IMR-90 (cell line): Measurements from ENCODE around the gene FUT1. TPM values are rescaled to one million over a fixed set of nuclear protein-coding genes. Genes with fewer than 3 reads are reported as not detected.

ENCODE experiments used
- ATAC-seq: fragments of 200-7000 bp; cut with Tn5 transposase; 2 replicates; pipeline ENCODE4 v1.9.1; 2020; ENCODE audit warnings: low read depth, mild to moderate bottlenecking, moderate library complexity
- BruUV-seq: library from RNA; stranded (reverse); fragments of 400-500 nt; replicated peaks from 2 replicates; lab custom pipeline; 2021; lab: Mats Ljungman, UMichigan
- CTCF ChIA-PET: fragments of 300-600 bp; formaldehyde crosslinking; extraction: SDS; loops from one replicate; lab custom pipeline; 2021; ENCODE audit warnings: antibody characterized with exemption; lab: Yijun Ruan, JAX
- POLR2A ChIA-PET: fragments of 300-600 bp; sonication (Branson Sonifier 250); formaldehyde crosslinking; loops from one replicate; lab custom pipeline; 2022; ENCODE audit warnings: antibody characterized with exemption; ENCODE audit not compliant: unreplicated experiment; lab: Charles Lee
- DNase-seq: peaks from one replicate; pipeline ENCODE4 v3.0.0; 2013
- H2AFZ ChIP-seq: replicated peaks from 2 replicates; pipeline ENCODE3; 2013; ENCODE audit warnings: low read length, mild to moderate bottlenecking; ENCODE audit not compliant: poor library complexity
- H2AK5ac ChIP-seq: 2 replicates; pipeline ENCODE4 v1.6.1; 2013; ENCODE audit warnings: low read depth, low read length, inconsistent platforms
- H2AK9ac ChIP-seq: replicated peaks from 2 replicates; pipeline ENCODE3; 2013; ENCODE audit warnings: mild to moderate bottlenecking, low read depth, low read length, moderate library complexity; ENCODE audit not compliant: poor library complexity
- H2BK120ac ChIP-seq: 2 replicates; pipeline ENCODE4 v1.6.1; 2013; ENCODE audit warnings: low read depth, low read length, inconsistent platforms
- H2BK15ac ChIP-seq: 3 replicates; pipeline ENCODE4 v1.6.1; 2013; ENCODE audit warnings: low read depth, low read length, inconsistent platforms
- H2BK20ac ChIP-seq: 2 replicates; pipeline ENCODE4 v1.6.1; 2013; ENCODE audit warnings: low read depth, mild to moderate bottlenecking, inconsistent platforms, low read length, moderate library complexity
- H2BK5ac ChIP-seq: 2 replicates; pipeline ENCODE4 v1.6.1; 2013; ENCODE audit warnings: mild to moderate bottlenecking, low read depth, low read length, inconsistent platforms; ENCODE audit not compliant: poor library complexity, severe bottlenecking
- H3K14ac ChIP-seq: replicated peaks from 2 replicates; pipeline ENCODE4 v1.6.1; 2013; ENCODE audit warnings: low read depth, low read length, inconsistent platforms
- H3K18ac ChIP-seq: 2 replicates; pipeline ENCODE4 v1.6.1; 2013; ENCODE audit warnings: low read depth, low read length, control low read depth
- H3K23ac ChIP-seq: 2 replicates; pipeline ENCODE4 v1.6.1; 2013; ENCODE audit warnings: low read depth, low read length, inconsistent platforms
- H3K27ac ChIP-seq: 2 replicates; pipeline ENCODE4 v1.5.1; 2013; ENCODE audit warnings: mild to moderate bottlenecking, control low read depth, low read length; ENCODE audit not compliant: insufficient read depth
- H3K27me3 ChIP-seq: 2 replicates; pipeline ENCODE4 v1.6.1; 2013; ENCODE audit warnings: low read length; ENCODE audit not compliant: control insufficient read depth, insufficient read depth
- H3K36me3 ChIP-seq: 2 replicates; pipeline ENCODE4 v1.6.1; 2013; ENCODE audit warnings: low read length, mixed read lengths; ENCODE audit not compliant: control insufficient read depth, insufficient read depth
- H3K4ac ChIP-seq: 2 replicates; pipeline ENCODE4 v1.6.1; 2013; ENCODE audit warnings: low read depth, low read length, inconsistent platforms
- H3K4me1 ChIP-seq: 2 replicates; pipeline ENCODE4 v1.6.1; 2013; ENCODE audit warnings: low read length, mixed read lengths; ENCODE audit not compliant: control insufficient read depth, insufficient read depth
- H3K4me2 ChIP-seq: 2 replicates; pipeline ENCODE4 v1.6.1; 2013; ENCODE audit warnings: low read depth, mild to moderate bottlenecking, control low read depth, low read length, moderate library complexity
- H3K4me3 ChIP-seq: 2 replicates; pipeline ENCODE4 v1.5.1; 2013; ENCODE audit warnings: low read depth, mild to moderate bottlenecking, control low read depth, low read length, moderate library complexity; ENCODE audit not compliant: insufficient read depth
- H3K56ac ChIP-seq: 2 replicates; pipeline ENCODE4 v1.6.1; 2013; ENCODE audit warnings: low read length, inconsistent platforms; ENCODE audit not compliant: insufficient read depth; ENCODE audit errors: extremely low read depth
- H3K79me1 ChIP-seq, 2 experiments: 2 replicates each; pipeline ENCODE4 v1.6.1; 2013; ENCODE audit warnings: low read length in 2 of 2, inconsistent platforms in 1 of 2, low read depth in 1 of 2
- H3K9ac ChIP-seq: 2 replicates; pipeline ENCODE4 v1.6.1; 2013; ENCODE audit warnings: low read depth, low read length, control low read depth
- H3K9me1 ChIP-seq: 2 replicates; pipeline ENCODE4 v1.6.1; 2013; ENCODE audit warnings: low read length, inconsistent platforms; ENCODE audit not compliant: insufficient read depth
- H3K9me3 ChIP-seq: 2 replicates; pipeline ENCODE4 v1.6.1; 2013; ENCODE audit warnings: low read length; ENCODE audit not compliant: control insufficient read depth, insufficient read depth
- H4K20me1 ChIP-seq: 2 replicates; pipeline ENCODE4 v1.6.1; 2013; ENCODE audit warnings: low read length, inconsistent platforms; ENCODE audit not compliant: insufficient read depth
- H4K5ac ChIP-seq: 2 replicates; pipeline ENCODE4 v1.6.1; 2013; ENCODE audit warnings: mild to moderate bottlenecking, low read depth, low read length, control low read depth
- H4K8ac ChIP-seq, 2 experiments: 2 replicates each; pipeline ENCODE4 v1.6.1; 2013; ENCODE audit warnings: low read depth in 2 of 2, low read length in 2 of 2, control low read depth in 1 of 2, inconsistent platforms in 1 of 2
- H4K91ac ChIP-seq: 2 replicates; pipeline ENCODE4 v1.6.1; 2013; ENCODE audit warnings: low read depth, low read length, inconsistent platforms; ENCODE audit not compliant: insufficient read depth
- BHLHE40 ChIP-seq: fragments of 150-350 bp; IDR thresholded peaks from 2 replicates; pipeline ENCODE4 v1.6.1; 2016; ENCODE audit warnings: mild to moderate bottlenecking, low read depth, low read length
- CEBPB ChIP-seq: IDR thresholded peaks from 2 replicates; pipeline ENCODE4 v1.6.1; 2012; ENCODE audit warnings: low read depth, low read length, improper control_type of control experiment
- CHD1 ChIP-seq: IDR thresholded peaks from 2 replicates; pipeline ENCODE4 v1.6.1; 2012; ENCODE audit warnings: low read depth, low read length, improper control_type of control experiment
- MAZ ChIP-seq: IDR thresholded peaks from 2 replicates; pipeline ENCODE4 v1.6.1; 2012; ENCODE audit warnings: low read depth, mild to moderate bottlenecking, low read length, improper control_type of control experiment, moderate library complexity, borderline replicate concordance
- NFE2L2 ChIP-seq: fragments of 150-350 bp; IDR thresholded peaks from 2 replicates; pipeline ENCODE4 v1.6.1; 2016; ENCODE audit warnings: low read depth, mild to moderate bottlenecking, low read length
- WGBS, 2 experiments: methylation state at CpG; one replicate each; pipeline versions ENCODE4 v1.1.5 to v1.1.7; 2013; ENCODE audit warnings: missing lambda C conversion rate in 2 of 2; ENCODE audit not compliant: insufficient read length in 1 of 2; ENCODE audit errors: extremely low coverage in 2 of 2; 5-methylcytosine and 5-hydroxymethylcytosine counted together
- dilution Hi-C: fragments of 300-500 bp; cut with HindIII; formaldehyde crosslinking; loops from one replicate; pipeline ENCODE4 v1.14.3; 2018; ENCODE audit warnings: low sequenced_read_pairs; ENCODE audit not compliant: unreplicated experiment
- in situ Hi-C: fragments of 300-500 bp; cut with MboI; formaldehyde crosslinking; loops from 3 replicates; pipeline ENCODE4 v1.14.3; 2019; ENCODE audit warnings: low sequenced_read_pairs, inconsistent platforms, mixed read lengths
- intact Hi-C: fragments of 100-400 bp; cut with micrococcal nuclease; formaldehyde crosslinking; loops from 2 replicates; pipeline ENCODE4 v1.10.0; 2022
- polyA plus RNA-seq, 3 experiments: library from polyadenylated mRNA; depleted of rRNA; stranded (reverse); fragments of >200 nt; gene quantifications; 2 replicates each; pipeline ENCODE4 v1.2.3, GENCODE V29; 2012; ENCODE audit warnings: low replicate concordance in 1 of 3
- total RNA-seq: library from RNA; depleted of rRNA; stranded (reverse); fragments of >200 nt; gene quantifications from 2 replicates; pipeline ENCODE4 v1.2.3, GENCODE V29; 2012

FUT1 gene
- total and polyA plus RNA-seq, 2 of the 4 experiments (the other 2 are of a cell fraction) = 0.09 to 0.18 TPM

DNA sequence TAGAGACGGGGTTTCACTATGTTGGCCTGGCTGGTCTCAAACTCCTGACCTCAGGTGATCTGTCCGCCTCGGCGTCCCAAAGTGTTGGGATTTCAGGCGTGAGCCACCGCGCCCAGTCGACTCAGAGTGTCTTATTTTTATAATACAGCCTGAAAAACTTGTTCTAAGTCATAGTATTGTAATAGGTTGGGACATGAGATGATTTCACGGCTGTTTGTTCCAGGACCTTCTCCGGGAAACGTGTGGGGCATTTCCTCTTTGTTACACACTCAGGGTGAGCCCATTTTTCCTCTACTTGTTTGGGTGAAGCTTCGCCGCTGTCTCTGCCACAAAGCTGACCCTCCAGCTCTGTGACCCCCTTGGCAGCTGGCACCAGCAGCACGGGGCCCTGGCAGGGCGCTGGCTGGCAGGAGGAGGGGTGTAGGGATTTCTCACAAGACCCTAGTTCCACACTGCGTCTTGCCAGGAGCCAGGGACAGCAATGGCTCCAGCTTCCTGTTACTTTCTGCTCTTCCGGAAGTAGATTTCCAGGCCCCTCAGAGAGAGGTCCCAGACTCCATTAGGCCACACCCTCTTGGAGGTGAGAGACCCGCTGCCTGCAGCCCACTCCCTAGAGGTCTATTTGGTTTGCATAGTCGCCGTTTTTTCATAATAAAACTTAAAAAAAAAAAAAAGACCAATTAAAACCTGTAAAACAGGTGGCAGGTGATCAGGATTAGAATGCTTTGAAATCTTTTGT, 18.5 kb upstream of the FUT1 start:
- Histone ChIP-seq H3K4me3 (no peak overlapping the region), H2BK20ac (no peak overlapping the region), H4K8ac (no peak overlapping the region), H4K91ac (no peak overlapping the region), H3K14ac (no peak overlapping the region), H2BK5ac (no peak overlapping the region), H3K9ac (no peak overlapping the region), H2BK120ac (no peak overlapping the region), H3K9me1 (no peaks in the 10 kb centered on the region), H3K4me2 (no peak overlapping the region), H2AK5ac (no peak overlapping the region), H3K4ac (no peak overlapping the region), H3K4me1 (no peaks in the 10 kb centered on the region), H3K27ac (no peak overlapping the region), H3K9me3 (no peaks in the 10 kb centered on the region), H3K56ac (no peak overlapping the region), H2AK9ac (no peak overlapping the region), H3K23ac (no peak overlapping the region), H3K27me3 (peaks cover 26% of the 10 kb centered on the region), H4K5ac (no peak overlapping the region), H2BK15ac (no peak overlapping the region), H3K79me1 (no peaks in the 10 kb centered on the region), H3K36me3 (no peaks in the 10 kb centered on the region), H2AFZ (no peak overlapping the region), H3K18ac (no peak overlapping the region), H4K20me1 (no peaks in the 10 kb centered on the region)
- no peak for TF ChIP-seq NFE2L2
- TF ChIP-seq CHD1 = no peak
- no peak for TF ChIP-seq CEBPB
- no peak for TF ChIP-seq BHLHE40
- TF ChIP-seq MAZ = no peak
- ATAC-seq (no peak), DNase-seq (no peak)
- dilution Hi-C loops (no loop called here), intact Hi-C loops (no loop called here), in situ Hi-C loops (no loop called here)
- BruUV-seq = no TSS peak
- ChIA-PET POLR2A (no interaction called here), CTCF (no interaction called here)
- 49% methylated on average over 5 of the region's 20 CpGs; no CpG with 5 or more reads in 1 of the 2 experiments for WGBS, 2 experiments
